CD4-positive, alpha-beta T cell treated with Interleukin-6 for 4 hours (primary cell): Measurements from ENCODE around the gene KMT5C.

Experiments used
- DNase-seq: peaks from one replicate; pipeline ENCODE4 v3.0.0-alpha.2; 2020; ENCODE audit warnings: mixed read lengths

The KMT5C gene

GRCh38 chr19:55339105-55339888 lies at the start of gene KMT5C:
TSS of gene KMT5C (plus strand) at chr19:55339876. CDS start at chr19:55341937, 2,061 bp downstream.
- DNase-seq: peak; percentile 100

GRCh38 chr19:55297267-55297666 lies 42.4 kb upstream of the KMT5C start:
- no peak for DNase-seq

- DNase-seq: no peak
Measured at GRCh38 chr19:55299991-55300390, 39.7 kb upstream of the KMT5C start.

GRCh38 chr19:55300886-55301458 lies 38.7 kb upstream of the KMT5C start:
- DNase-seq: no peak

- DNase-seq: peak; percentile 96
Measured at GRCh38 chr19:55301459-55302317, 38.0 kb upstream of the KMT5C start.

- DNase-seq: no peak
Measured at GRCh38 chr19:55302318-55302703, 37.4 kb upstream of the KMT5C start.

GRCh38 chr19:55303477-55303876 lies 36.2 kb upstream of the KMT5C start:
- DNase-seq: no peak

GRCh38 chr19:55304279-55304978 lies 35.2 kb upstream of the KMT5C start:
- DNase-seq: peak; percentile 9

- no peak for DNase-seq
Measured at GRCh38 chr19:55304980-55305379, 34.7 kb upstream of the KMT5C start.

- DNase-seq: peak; percentile 62
Measured at GRCh38 chr19:55305491-55305890, 34.2 kb upstream of the KMT5C start.

- no peak for DNase-seq
Measured at GRCh38 chr19:55305983-55306562, 33.6 kb upstream of the KMT5C start.

- no peak for DNase-seq
Measured at GRCh38 chr19:55306712-55307111, 33.0 kb upstream of the KMT5C start.

GRCh38 chr19:55308281-55308680 lies 31.4 kb upstream of the KMT5C start:
- DNase-seq: no peak

- no peak for DNase-seq
Measured at GRCh38 chr19:55309448-55309847, 30.2 kb upstream of the KMT5C start.

GRCh38 chr19:55310498-55310897 lies 29.2 kb upstream of the KMT5C start:
- no peak for DNase-seq

- DNase-seq: no peak
Measured at GRCh38 chr19:55311397-55311796, 28.3 kb upstream of the KMT5C start.

GRCh38 chr19:55311797-55312196 lies 27.9 kb upstream of the KMT5C start:
- DNase-seq: no peak

- DNase-seq: no peak
Measured at GRCh38 chr19:55312621-55313512, 26.8 kb upstream of the KMT5C start.

GRCh38 chr19:55314396-55314795 lies 25.3 kb upstream of the KMT5C start:
- DNase-seq: no peak

GRCh38 chr19:55315956-55316525 lies 23.6 kb upstream of the KMT5C start:
- no peak for DNase-seq

- DNase-seq: no peak
Measured at GRCh38 chr19:55316646-55317045, 23.0 kb upstream of the KMT5C start.
